HEK293 (cell line): ENCODE results near the gene ENHO.
A peak's percentile ranks its signal among the peaks of the same experiment; 100 is the strongest.

Experiments
- CTCF ChIA-PET: fragments of 350-600 bp; formaldehyde crosslinking; extraction: SDS; loops from one replicate; lab custom pipeline; 2021; ENCODE audit warnings: antibody characterized with exemption; lab: Yijun Ruan, JAX
- POLR2A ChIA-PET: fragments of 300-600 bp; formaldehyde crosslinking; extraction: SDS; loops from one replicate; lab custom pipeline; 2020; ENCODE audit warnings: antibody characterized with exemption, inconsistent platforms; lab: Yijun Ruan, JAX
- H3K27ac ChIP-seq: fragments of 200-500 bp; sonication (Bioruptor generic); 2 replicates; pipeline ENCODE4 v1.5.1; 2014; ENCODE audit warnings: low read depth, low read length, control low read depth, inconsistent platforms; ENCODE audit errors: extremely low read depth
- H3K36me3 ChIP-seq, 2 experiments: fragments of 200-500 bp in 1 of 2; sonication (Bioruptor generic) in 1 of 2; 1 replicate in 1 of 2; 2 replicates in 1 of 2; pipeline ENCODE4 v1.5.1; 2014 to 2017; ENCODE audit warnings: inconsistent platforms in 2 of 2, low read length in 2 of 2; ENCODE audit not compliant: control insufficient read depth in 2 of 2, insufficient read depth in 1 of 2
- H3K4me1 ChIP-seq: fragments of 200-500 bp; sonication (Bioruptor generic); 2 replicates; pipeline ENCODE4 v1.5.1; 2014; ENCODE audit warnings: mild to moderate bottlenecking, low read length, inconsistent platforms; ENCODE audit not compliant: control insufficient read depth, insufficient read depth
- H3K4me3 ChIP-seq: 2 replicates; pipeline ENCODE4 v1.5.1; 2011; ENCODE audit warnings: low read depth, mild to moderate bottlenecking, control low read depth, low read length, moderate library complexity
- H3K9me3 ChIP-seq: fragments of 200-500 bp; sonication (Bioruptor generic); 2 replicates; pipeline ENCODE4 v1.5.1; 2014; ENCODE audit warnings: low read depth, low read length, inconsistent platforms; ENCODE audit not compliant: control insufficient read depth, insufficient read depth
- ELK4 ChIP-seq: IDR thresholded peaks from 2 replicates; pipeline ENCODE4 v1.6.1; 2011; ENCODE audit warnings: mild to moderate bottlenecking, low read depth, low read length, borderline replicate concordance
- GLIS1 ChIP-seq: fragments of 450-650 bp; formaldehyde crosslinking; IDR thresholded peaks from 2 replicates; pipeline ENCODE4 v1.5.1; 2016; ENCODE audit warnings: missing biosample characterization, missing genetic modification characterization
- IKZF3 ChIP-seq: fragments of 450-650 bp; IDR thresholded peaks from 2 replicates; pipeline ENCODE4 v1.5.0; 2018; ENCODE audit warnings: missing biosample characterization, mild to moderate bottlenecking, missing genetic modification characterization, moderate library complexity
- PRDM2 ChIP-seq: fragments of 450-650 bp; formaldehyde crosslinking; IDR thresholded peaks from 2 replicates; pipeline ENCODE4 v1.5.1; 2016; ENCODE audit warnings: missing biosample characterization, missing genetic modification characterization, borderline replicate concordance
- SP7 ChIP-seq: fragments of 450-650 bp; formaldehyde crosslinking; IDR thresholded peaks from 2 replicates; pipeline ENCODE4 v1.5.1; 2016; ENCODE audit warnings: missing biosample characterization, missing genetic modification characterization
- YY1 ChIP-seq: fragments of 450-650 bp; formaldehyde crosslinking; IDR thresholded peaks from 2 replicates; pipeline ENCODE4 v1.5.1; 2018; ENCODE audit warnings: missing biosample characterization, missing genetic modification characterization
- ZIC2 ChIP-seq: fragments of 450-650 bp; formaldehyde crosslinking; IDR thresholded peaks from 2 replicates; pipeline ENCODE4 v1.5.1; 2016; ENCODE audit warnings: missing biosample characterization, missing genetic modification characterization
- ZNF10 ChIP-seq: fragments of 450-650 bp; formaldehyde crosslinking; IDR thresholded peaks from 2 replicates; pipeline ENCODE4 v1.5.1; 2017; ENCODE audit warnings: missing biosample characterization, missing genetic modification characterization
- ZNF16 ChIP-seq: fragments of 450-650 bp; formaldehyde crosslinking; IDR thresholded peaks from 2 replicates; pipeline ENCODE4 v1.5.1; 2016; ENCODE audit warnings: low read depth, missing biosample characterization, missing genetic modification characterization
- ZNF362 ChIP-seq: fragments of 450-650 bp; formaldehyde crosslinking; IDR thresholded peaks from 2 replicates; pipeline ENCODE4 v1.5.1; 2016; ENCODE audit warnings: missing biosample characterization, missing genetic modification characterization
- ZNF529 ChIP-seq: fragments of 450-650 bp; formaldehyde crosslinking; IDR thresholded peaks from 2 replicates; pipeline ENCODE4 v1.5.1; 2017; ENCODE audit warnings: missing genetic modification characterization, missing biosample characterization; ENCODE audit not compliant: insufficient replicate concordance
- ZNF558 ChIP-seq: fragments of 450-650 bp; formaldehyde crosslinking; IDR thresholded peaks from 2 replicates; pipeline ENCODE4 v1.5.1; 2016; ENCODE audit warnings: missing biosample characterization, missing genetic modification characterization
- ZNF76 ChIP-seq: fragments of 450-650 bp; formaldehyde crosslinking; IDR thresholded peaks from 2 replicates; pipeline ENCODE4; 2016; ENCODE audit warnings: low read depth, missing biosample characterization, missing genetic modification characterization, borderline replicate concordance
- ZNF830 ChIP-seq: fragments of 450-650 bp; IDR thresholded peaks from 2 replicates; pipeline ENCODE4 v1.5.0; 2018; ENCODE audit warnings: missing biosample characterization, missing genetic modification characterization, low read depth, mild to moderate bottlenecking, moderate library complexity
- ZSCAN16 ChIP-seq: fragments of 450-650 bp; formaldehyde crosslinking; IDR thresholded peaks from 2 replicates; pipeline ENCODE4 v1.5.1; 2016; ENCODE audit warnings: missing biosample characterization, missing genetic modification characterization
- TF ChIP-seq, protein P1 (sequence below): fragments of 450-650 bp; formaldehyde crosslinking; IDR thresholded peaks from 2 replicates; pipeline ENCODE4 v1.5.1; 2016; ENCODE audit warnings: missing biosample characterization, missing genetic modification characterization, low read depth
- TF ChIP-seq, protein P2 (sequence below): fragments of 450-650 bp; formaldehyde crosslinking; IDR thresholded peaks from 2 replicates; pipeline ENCODE4 v1.5.1; 2016; ENCODE audit warnings: missing biosample characterization, missing genetic modification characterization

The ENHO gene

GRCh38 chr9:34512131-34513078, 10.4 kb downstream of the ENHO start:
- POLR2A ChIA-PET, result interaction anchor here (1.1 kb wide), 1 partner anchor 136 kb away, joined by 4 read pairs; the partner anchor contains the start of gene MYORG
- H3K36me3 ChIP-seq, result no peaks in the 10 kb centered on the region
- no peaks in the 10 kb centered on the region for H3K9me3 ChIP-seq
- peaks cover 3% of the 10 kb centered on the region for H3K4me1 ChIP-seq
- CTCF ChIA-PET, result interaction anchor here (0.7 to 6.1 kb wide), 7 partner anchors 11 to 180 kb away, joined by 3 to 53 read pairs (median 5); no protein-coding TSS in a partner anchor
- H3K27ac ChIP-seq, result no peak overlapping the region
- TF ChIP-seq ZSCAN16 (tag by site-specific recombination), result peak; percentile 73; the same call in 1 of the 2 replicates
- no peak for TF ChIP-seq ZNF558
- TF ChIP-seq SP7 (tag by site-specific recombination), result no peak
- no peak for TF ChIP-seq ELK4
- TF ChIP-seq ZNF76, result no peak
- TF ChIP-seq YY1 (tag by site-specific recombination), result no peak
- TF ChIP-seq PRDM2 (tag by site-specific recombination), result no peak
- no peak overlapping the region for H3K4me3 ChIP-seq

DNA sequence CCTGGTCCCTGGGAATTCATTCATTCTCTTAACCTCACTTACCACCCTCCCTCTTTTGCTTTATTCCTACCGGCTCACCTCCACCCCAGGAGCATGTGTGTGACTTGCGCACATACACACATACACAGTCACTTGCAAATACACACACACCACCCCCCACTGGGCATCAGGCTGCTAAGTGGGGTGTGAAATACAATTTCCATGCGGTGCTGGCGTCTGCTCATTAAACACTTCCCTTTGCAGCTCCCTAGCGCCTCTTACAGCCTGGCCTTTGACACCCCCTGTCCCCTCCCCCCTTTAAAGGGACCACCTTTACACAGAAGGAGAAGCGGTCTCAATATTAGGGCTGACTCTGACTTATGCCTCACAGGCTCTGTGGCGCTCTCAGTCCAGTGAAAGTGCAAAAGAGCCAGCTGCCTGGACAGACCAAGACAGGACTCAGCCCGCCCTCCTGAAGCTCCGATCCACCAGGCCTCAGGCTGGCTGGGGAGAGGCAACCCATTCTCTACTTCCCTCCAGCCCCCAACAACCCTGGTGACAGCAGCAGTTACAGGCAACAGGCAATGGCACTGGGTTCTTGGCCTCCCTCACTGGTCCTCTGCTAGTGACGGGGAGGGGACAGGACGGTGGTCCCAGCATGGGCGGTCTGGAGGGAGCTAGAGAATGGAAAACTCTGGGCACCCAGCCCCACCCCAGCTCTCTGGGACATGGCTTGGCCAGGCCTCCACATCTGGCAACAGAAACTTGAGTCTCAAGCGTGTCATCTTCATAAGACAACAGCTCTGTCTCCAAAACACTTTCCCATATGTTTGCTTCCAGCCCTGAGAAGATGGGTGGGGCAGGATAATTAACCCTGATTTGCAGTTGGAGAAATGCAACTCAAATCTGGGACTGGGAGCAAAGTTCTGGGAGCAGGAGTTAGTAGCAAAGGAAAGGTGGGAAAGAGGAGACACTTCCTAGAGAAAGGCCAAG, 12.0 kb downstream of the ENHO start:
- Histone ChIP-seq H3K36me3 (no peaks in the 10 kb centered on the region), H3K4me3 (no peak overlapping the region), H3K4me1 (peaks cover 3% of the 10 kb centered on the region), H3K27ac (no peak overlapping the region), H3K9me3 (no peaks in the 10 kb centered on the region)
- CTCF ChIA-PET, result interaction anchor here (0.5 to 6.1 kb wide), 8 partner anchors 9 to 393 kb away, joined by 3 to 53 read pairs (median 3); no protein-coding TSS in a partner anchor
- POLR2A ChIA-PET, result no interaction called here
- TF ChIP-seq, protein P1, sequence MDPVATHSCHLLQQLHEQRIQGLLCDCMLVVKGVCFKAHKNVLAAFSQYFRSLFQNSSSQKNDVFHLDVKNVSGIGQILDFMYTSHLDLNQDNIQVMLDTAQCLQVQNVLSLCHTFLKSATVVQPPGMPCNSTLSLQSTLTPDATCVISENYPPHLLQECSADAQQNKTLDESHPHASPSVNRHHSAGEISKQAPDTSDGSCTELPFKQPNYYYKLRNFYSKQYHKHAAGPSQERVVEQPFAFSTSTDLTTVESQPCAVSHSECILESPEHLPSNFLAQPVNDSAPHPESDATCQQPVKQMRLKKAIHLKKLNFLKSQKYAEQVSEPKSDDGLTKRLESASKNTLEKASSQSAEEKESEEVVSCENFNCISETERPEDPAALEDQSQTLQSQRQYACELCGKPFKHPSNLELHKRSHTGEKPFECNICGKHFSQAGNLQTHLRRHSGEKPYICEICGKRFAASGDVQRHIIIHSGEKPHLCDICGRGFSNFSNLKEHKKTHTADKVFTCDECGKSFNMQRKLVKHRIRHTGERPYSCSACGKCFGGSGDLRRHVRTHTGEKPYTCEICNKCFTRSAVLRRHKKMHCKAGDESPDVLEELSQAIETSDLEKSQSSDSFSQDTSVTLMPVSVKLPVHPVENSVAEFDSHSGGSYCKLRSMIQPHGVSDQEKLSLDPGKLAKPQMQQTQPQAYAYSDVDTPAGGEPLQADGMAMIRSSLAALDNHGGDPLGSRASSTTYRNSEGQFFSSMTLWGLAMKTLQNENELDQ, result no peak
- TF ChIP-seq, protein P2, sequence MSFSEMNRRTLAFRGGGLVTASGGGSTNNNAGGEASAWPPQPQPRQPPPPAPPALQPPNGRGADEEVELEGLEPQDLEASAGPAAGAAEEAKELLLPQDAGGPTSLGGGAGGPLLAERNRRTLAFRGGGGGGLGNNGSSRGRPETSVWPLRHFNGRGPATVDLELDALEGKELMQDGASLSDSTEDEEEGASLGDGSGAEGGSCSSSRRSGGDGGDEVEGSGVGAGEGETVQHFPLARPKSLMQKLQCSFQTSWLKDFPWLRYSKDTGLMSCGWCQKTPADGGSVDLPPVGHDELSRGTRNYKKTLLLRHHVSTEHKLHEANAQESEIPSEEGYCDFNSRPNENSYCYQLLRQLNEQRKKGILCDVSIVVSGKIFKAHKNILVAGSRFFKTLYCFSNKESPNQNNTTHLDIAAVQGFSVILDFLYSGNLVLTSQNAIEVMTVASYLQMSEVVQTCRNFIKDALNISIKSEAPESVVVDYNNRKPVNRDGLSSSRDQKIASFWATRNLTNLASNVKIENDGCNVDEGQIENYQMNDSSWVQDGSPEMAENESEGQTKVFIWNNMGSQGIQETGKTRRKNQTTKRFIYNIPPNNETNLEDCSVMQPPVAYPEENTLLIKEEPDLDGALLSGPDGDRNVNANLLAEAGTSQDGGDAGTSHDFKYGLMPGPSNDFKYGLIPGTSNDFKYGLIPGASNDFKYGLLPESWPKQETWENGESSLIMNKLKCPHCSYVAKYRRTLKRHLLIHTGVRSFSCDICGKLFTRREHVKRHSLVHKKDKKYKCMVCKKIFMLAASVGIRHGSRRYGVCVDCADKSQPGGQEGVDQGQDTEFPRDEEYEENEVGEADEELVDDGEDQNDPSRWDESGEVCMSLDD (tag by site-specific recombination), result no peak
- TF ChIP-seq GLIS1 (peak; percentile 72), ZNF830 (tag by site-specific recombination) (no peak), ZNF529 (tag by site-specific recombination) (no peak), IKZF3 (tag by site-specific recombination) (no peak), ZNF362 (tag by site-specific recombination) (no peak), ZNF16 (tag by site-specific recombination) (no peak), ZIC2 (tag by site-specific recombination) (peak; percentile 74), ZNF10 (tag by site-specific recombination) (no peak)
